ENCODE data around the gene MACC1.

DNA sequence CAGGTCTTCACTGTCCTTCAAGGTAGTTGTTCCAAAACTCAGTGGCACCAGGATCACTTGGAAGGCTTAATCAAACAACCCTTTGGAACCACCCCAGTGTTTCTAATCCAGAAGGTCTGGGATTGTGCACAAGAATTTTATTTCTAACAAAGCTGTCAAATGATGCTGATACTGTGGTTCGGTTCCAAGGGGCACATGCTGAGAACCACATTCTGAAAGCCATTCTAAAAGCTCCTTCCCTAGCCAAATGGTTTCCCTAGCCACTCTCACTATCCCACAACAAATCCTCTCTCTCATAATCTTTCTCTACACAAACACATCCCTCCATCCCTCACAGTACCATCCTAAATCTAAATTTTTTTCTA, 52.1 kb downstream of the MACC1 start:
- TF ChIP-seq, protein P1, sequence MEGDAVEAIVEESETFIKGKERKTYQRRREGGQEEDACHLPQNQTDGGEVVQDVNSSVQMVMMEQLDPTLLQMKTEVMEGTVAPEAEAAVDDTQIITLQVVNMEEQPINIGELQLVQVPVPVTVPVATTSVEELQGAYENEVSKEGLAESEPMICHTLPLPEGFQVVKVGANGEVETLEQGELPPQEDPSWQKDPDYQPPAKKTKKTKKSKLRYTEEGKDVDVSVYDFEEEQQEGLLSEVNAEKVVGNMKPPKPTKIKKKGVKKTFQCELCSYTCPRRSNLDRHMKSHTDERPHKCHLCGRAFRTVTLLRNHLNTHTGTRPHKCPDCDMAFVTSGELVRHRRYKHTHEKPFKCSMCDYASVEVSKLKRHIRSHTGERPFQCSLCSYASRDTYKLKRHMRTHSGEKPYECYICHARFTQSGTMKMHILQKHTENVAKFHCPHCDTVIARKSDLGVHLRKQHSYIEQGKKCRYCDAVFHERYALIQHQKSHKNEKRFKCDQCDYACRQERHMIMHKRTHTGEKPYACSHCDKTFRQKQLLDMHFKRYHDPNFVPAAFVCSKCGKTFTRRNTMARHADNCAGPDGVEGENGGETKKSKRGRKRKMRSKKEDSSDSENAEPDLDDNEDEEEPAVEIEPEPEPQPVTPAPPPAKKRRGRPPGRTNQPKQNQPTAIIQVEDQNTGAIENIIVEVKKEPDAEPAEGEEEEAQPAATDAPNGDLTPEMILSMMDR (conservative IDR thresholded peaks at IDR 0.05 in 1 of 2, IDR thresholded peaks at IDR 0.05 in 1 of 2; ENCODE audit: extremely low read depth in 1 of 2, insufficient read depth in 1 of 2, low read depth in 1 of 2, low read length in 2 of 2), result no peak
- TF ChIP-seq EZH2 (IDR thresholded peaks at IDR 0.05; ENCODE audit: borderline replicate concordance, low read length), result no peak

Data from mammary epithelial cell (primary cell).